HepG2 (cell line): ENCODE measurements around the gene EMC9. TPM values are rescaled to one million over a fixed set of nuclear protein-coding genes. Genes with fewer than 3 reads are reported as not detected.

Source experiments
- ATM ChIP-seq: fragments of 450-650 bp; IDR thresholded peaks from 2 replicates; pipeline ENCODE4 v1.7.1; 2017; ENCODE audit warnings: mild to moderate bottlenecking, borderline replicate concordance
- CCAR2 ChIP-seq: fragments of 200-400 bp; formaldehyde crosslinking; optimal IDR thresholded peaks from 2 replicates; pipeline ENCODE3; 2018; ENCODE audit warnings: low read depth, mild to moderate bottlenecking, low read length, moderate library complexity
- ESRRA ChIP-seq: sonication (generic); formaldehyde crosslinking; IDR thresholded peaks from 2 replicates; pipeline ENCODE4 v1.5.1; 2020; ENCODE audit warnings: mild to moderate bottlenecking, low read depth, missing genetic modification reagents
- FOXA3 ChIP-seq: IDR thresholded peaks from 2 replicates; pipeline ENCODE4 v1.6.1; 2016; ENCODE audit warnings: missing genetic modification reagents, missing compliant biosample characterization
- HMG20A ChIP-seq: IDR thresholded peaks from 2 replicates; pipeline ENCODE4 v1.6.1; 2016; ENCODE audit warnings: borderline replicate concordance
- POLR2A ChIP-seq, 2 experiments: IDR thresholded peaks; 2 replicates each; pipeline ENCODE4 v1.6.1; 2011; ENCODE audit warnings: low read depth in 2 of 2, low read length in 2 of 2, mild to moderate bottlenecking in 1 of 2, moderate library complexity in 1 of 2; ENCODE audit not compliant: insufficient read depth in 1 of 2
- RAD21 ChIP-seq: fragments of 450-650 bp; formaldehyde crosslinking; IDR thresholded peaks from 2 replicates; pipeline ENCODE4 v1.5.0; 2020; ENCODE audit warnings: mild to moderate bottlenecking
- RELA ChIP-seq: sonication (generic); formaldehyde crosslinking; IDR thresholded peaks from 2 replicates; pipeline ENCODE4 v1.4.0; 2020; ENCODE audit warnings: missing genetic modification reagents
- RFX1 ChIP-seq: fragments of 450-650 bp; IDR thresholded peaks from 2 replicates; pipeline ENCODE4 v1.6.1; 2017
- SRY ChIP-seq: sonication (generic); formaldehyde crosslinking; IDR thresholded peaks from 2 replicates; pipeline ENCODE4 v1.8.0; 2022; ENCODE audit warnings: mild to moderate bottlenecking, missing genetic modification reagents
- ZBTB25 ChIP-seq: IDR thresholded peaks from 2 replicates; pipeline ENCODE4 v1.6.1; 2018; ENCODE audit warnings: missing genetic modification reagents
- ZFP37 ChIP-seq: sonication (generic); formaldehyde crosslinking; IDR thresholded peaks from 2 replicates; pipeline ENCODE4 v1.4.0; 2020; ENCODE audit warnings: missing genetic modification reagents, borderline replicate concordance
- ZFX ChIP-seq: sonication (generic); formaldehyde crosslinking; IDR thresholded peaks from 2 replicates; pipeline ENCODE4 v1.4.0; 2020; ENCODE audit warnings: mild to moderate bottlenecking, low read depth, missing genetic modification reagents, moderate library complexity
- ZHX1 ChIP-seq: sonication (generic); formaldehyde crosslinking; IDR thresholded peaks from 2 replicates; pipeline ENCODE4 v1.8.1; 2022; ENCODE audit warnings: low read depth, mild to moderate bottlenecking, missing genetic modification reagents
- ZIK1 ChIP-seq: sonication (generic); formaldehyde crosslinking; IDR thresholded peaks from 2 replicates; pipeline ENCODE4 v1.5.0; 2020; ENCODE audit warnings: mild to moderate bottlenecking, low read depth, missing genetic modification reagents, borderline replicate concordance
- ZNF24 ChIP-seq: fragments of 450-650 bp; IDR thresholded peaks from 2 replicates; pipeline ENCODE4 v1.6.1; 2017; ENCODE audit warnings: antibody characterized with exemption, mild to moderate bottlenecking
- ZNF460 ChIP-seq: sonication (generic); formaldehyde crosslinking; IDR thresholded peaks from 2 replicates; pipeline ENCODE4 v1.5.1; 2020; ENCODE audit warnings: missing genetic modification reagents, mild to moderate bottlenecking, borderline replicate concordance
- ZNF589 ChIP-seq: sonication (generic); formaldehyde crosslinking; conservative IDR thresholded peaks from 2 replicates; pipeline ENCODE4 v1.8.0; 2022; ENCODE audit warnings: mild to moderate bottlenecking, moderate library complexity, missing genetic modification reagents
- ZNF768 ChIP-seq: sonication (generic); formaldehyde crosslinking; IDR thresholded peaks from 2 replicates; pipeline ENCODE4 v1.4.0; 2020; ENCODE audit warnings: missing genetic modification reagents
- polyA plus RNA-seq, 8 experiments: library from polyadenylated mRNA; depleted of rRNA in 3 of 8; stranded (reverse) in 7 of 8; unstranded in 1 of 8; fragments of >200 nt; fragmentation: Illumina TruSeq in 4 of 8; extraction: Trizol in 4 of 8; gene quantifications; 2 replicates each; pipeline versions ENCODE4 v1.2.1 to v1.2.3, GENCODE V29; 2011 to 2016; ENCODE audit warnings: low read depth in 4 of 8, missing spikeins in 1 of 8, mixed read lengths in 1 of 8; ENCODE audit not compliant: insufficient read depth in 1 of 8
- total RNA-seq, 5 experiments: library from RNA; depleted of rRNA; stranded (reverse); fragments of >200 nt; fragmentation: Illumina TruSeq; extraction: Trizol; gene quantifications; 2 replicates each; pipeline ENCODE4 v1.2.3, GENCODE V29; 2016; ENCODE audit warnings: low read depth in 1 of 5
- TF ChIP-seq, protein P1 (sequence below): sonication (generic); formaldehyde crosslinking; IDR thresholded peaks from 2 replicates; pipeline ENCODE4 v1.4.0; 2020; ENCODE audit warnings: missing genetic modification reagents, mild to moderate bottlenecking, borderline replicate concordance
- TF ChIP-seq, protein P2 (sequence below): sonication (generic); formaldehyde crosslinking; IDR thresholded peaks from 2 replicates; pipeline ENCODE4 v1.4.0; 2020; ENCODE audit warnings: mild to moderate bottlenecking, missing genetic modification reagents
- TF ChIP-seq, protein P3 (sequence below): sonication (generic); formaldehyde crosslinking; IDR thresholded peaks from 2 replicates; pipeline ENCODE4 v1.5.0; 2020; ENCODE audit warnings: missing genetic modification reagents

Gene EMC9
- total and polyA plus RNA-seq, 2 of the 13 experiments (the other 11 are each of a cell fraction or from before 2014, with no cell fraction given) = 60.5 to 78.7 TPM

DNA sequence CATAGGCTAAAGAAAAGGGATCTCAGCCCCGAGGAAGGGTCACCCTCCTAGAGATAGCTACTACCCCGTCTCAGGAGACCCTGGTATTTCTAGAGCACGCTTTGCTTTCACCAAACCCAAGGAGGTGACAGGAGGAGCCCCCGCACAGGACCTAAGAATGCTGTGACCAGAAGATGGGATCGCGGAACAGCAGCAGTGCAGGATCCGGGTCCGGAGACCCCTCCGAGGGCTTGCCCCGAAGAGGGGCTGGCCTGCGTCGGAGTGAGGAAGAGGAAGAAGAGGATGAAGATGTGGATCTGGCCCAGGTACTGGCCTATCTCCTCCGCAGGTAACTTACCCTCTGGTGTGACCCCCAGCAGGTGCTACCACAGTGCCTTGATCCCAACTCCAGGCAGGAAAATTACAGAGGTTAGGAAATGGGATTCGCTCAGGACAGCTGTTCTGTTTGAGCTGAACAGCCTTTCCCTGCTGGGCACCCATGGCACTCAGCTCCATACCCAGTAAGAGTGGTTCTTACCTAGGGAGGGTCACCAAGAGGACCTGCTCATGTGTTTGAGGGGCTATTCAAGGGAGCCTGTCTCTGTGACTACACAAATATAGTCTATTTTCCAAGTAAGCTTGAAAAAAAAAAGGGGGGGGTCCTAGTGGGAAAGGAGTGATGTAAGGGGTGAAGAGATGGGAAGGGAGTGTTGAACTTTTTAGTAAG is 25.8 kb downstream of the EMC9 start (continued):
- TF ChIP-seq, protein P1, sequence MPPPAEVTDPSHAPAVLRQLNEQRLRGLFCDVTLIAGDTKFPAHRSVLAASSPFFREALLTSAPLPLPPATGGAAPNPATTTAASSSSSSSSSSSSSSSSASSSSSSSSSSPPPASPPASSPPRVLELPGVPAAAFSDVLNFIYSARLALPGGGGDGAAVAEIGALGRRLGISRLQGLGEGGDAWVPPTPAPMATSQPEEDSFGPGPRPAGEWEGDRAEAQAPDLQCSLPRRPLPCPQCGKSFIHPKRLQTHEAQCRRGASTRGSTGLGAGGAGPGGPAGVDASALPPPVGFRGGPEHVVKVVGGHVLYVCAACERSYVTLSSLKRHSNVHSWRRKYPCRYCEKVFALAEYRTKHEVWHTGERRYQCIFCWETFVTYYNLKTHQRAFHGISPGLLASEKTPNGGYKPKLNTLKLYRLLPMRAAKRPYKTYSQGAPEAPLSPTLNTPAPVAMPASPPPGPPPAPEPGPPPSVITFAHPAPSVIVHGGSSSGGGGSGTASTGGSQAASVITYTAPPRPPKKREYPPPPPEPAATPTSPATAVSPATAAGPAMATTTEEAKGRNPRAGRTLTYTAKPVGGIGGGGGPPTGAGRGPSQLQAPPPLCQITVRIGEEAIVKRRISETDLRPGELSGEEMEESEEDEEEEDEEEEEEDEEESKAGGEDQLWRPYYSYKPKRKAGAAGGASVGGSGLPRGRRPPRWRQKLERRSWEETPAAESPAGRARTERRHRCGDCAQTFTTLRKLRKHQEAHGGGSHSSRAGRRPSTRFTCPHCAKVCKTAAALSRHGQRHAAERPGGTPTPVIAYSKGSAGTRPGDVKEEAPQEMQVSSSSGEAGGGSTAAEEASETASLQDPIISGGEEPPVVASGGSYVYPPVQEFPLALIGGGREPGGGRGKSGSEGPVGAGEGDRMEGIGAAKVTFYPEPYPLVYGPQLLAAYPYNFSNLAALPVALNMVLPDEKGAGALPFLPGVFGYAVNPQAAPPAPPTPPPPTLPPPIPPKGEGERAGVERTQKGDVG (CRISPR knock-in tag) = no peak; the same call in 1 of the 2 replicates
- TF ChIP-seq, protein P2, sequence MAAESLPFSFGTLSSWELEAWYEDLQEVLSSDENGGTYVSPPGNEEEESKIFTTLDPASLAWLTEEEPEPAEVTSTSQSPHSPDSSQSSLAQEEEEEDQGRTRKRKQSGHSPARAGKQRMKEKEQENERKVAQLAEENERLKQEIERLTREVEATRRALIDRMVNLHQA (CRISPR knock-in tag) = peak; percentile 33; the same call in 1 of the 2 replicates
- TF ChIP-seq RELA (no peak), ZBTB25 (CRISPR knock-in tag) (no peak; the same call in 1 of the 2 replicates), CCAR2 (no peak), SRY (CRISPR knock-in tag) (no peak), ESRRA (CRISPR knock-in tag) (no peak), POLR2A (IDR thresholded peaks at IDR 0.05; ENCODE audit: insufficient read depth in 1 of 2, low read depth in 2 of 2, low read length in 2 of 2) (no peak), ZHX1 (CRISPR knock-in tag) (no peak), ZNF768 (peak; percentile 85), ATM (no peak), RAD21 (CRISPR knock-in tag) (no peak), FOXA3 (CRISPR knock-in tag) (no peak), ZFP37 (CRISPR knock-in tag) (no peak), ZNF460 (no peak), ZFX (CRISPR knock-in tag) (no peak), ZNF24 (no peak), RFX1 (no peak), ZIK1 (CRISPR knock-in tag) (peak; percentile 68; the same call in 1 of the 2 replicates), HMG20A (CRISPR knock-in tag) (no peak), ZNF589 (no peak)
- TF ChIP-seq, protein P3, sequence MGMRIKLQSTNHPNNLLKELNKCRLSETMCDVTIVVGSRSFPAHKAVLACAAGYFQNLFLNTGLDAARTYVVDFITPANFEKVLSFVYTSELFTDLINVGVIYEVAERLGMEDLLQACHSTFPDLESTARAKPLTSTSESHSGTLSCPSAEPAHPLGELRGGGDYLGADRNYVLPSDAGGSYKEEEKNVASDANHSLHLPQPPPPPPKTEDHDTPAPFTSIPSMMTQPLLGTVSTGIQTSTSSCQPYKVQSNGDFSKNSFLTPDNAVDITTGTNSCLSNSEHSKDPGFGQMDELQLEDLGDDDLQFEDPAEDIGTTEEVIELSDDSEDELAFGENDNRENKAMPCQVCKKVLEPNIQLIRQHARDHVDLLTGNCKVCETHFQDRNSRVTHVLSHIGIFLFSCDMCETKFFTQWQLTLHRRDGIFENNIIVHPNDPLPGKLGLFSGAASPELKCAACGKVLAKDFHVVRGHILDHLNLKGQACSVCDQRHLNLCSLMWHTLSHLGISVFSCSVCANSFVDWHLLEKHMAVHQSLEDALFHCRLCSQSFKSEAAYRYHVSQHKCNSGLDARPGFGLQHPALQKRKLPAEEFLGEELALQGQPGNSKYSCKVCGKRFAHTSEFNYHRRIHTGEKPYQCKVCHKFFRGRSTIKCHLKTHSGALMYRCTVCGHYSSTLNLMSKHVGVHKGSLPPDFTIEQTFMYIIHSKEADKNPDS = no peak
